Right atrium auricular region (tissue), 2 donors: ENCODE data around the gene NAA25. TPM values are rescaled to one million over a fixed set of nuclear protein-coding genes. Genes with fewer than 3 reads are reported as not detected.
A peak's percentile ranks its signal among the peaks of the same experiment; 100 is the strongest.

ENCODE experiments used
- DNase-seq: peaks from one replicate; pipeline ENCODE4 v3.0.0-alpha.2; 2019; ENCODE audit warnings: low spot score
- H3K27ac ChIP-seq, 2 donors: fragments of 200-600 bp; sonication (generic); 1 replicate in 1 of 2; 2 replicates in 1 of 2; pipeline ENCODE4 v1.5.1; 2016 to 2019
- H3K27me3 ChIP-seq, 2 donors: fragments of 200-600 bp; sonication (generic); one replicate each; pipeline versions ENCODE4 v1.5.1 to v1.6.0; 2017 to 2019
- H3K36me3 ChIP-seq: fragments of 200-600 bp; sonication (generic); one replicate; pipeline ENCODE4 v1.5.1; 2016
- H3K4me1 ChIP-seq, 2 donors: fragments of 200-600 bp; sonication (generic); one replicate each; pipeline versions ENCODE4 v1.5.1 to v1.6.0; 2017 to 2019
- H3K4me3 ChIP-seq, 2 donors: fragments of 200-600 bp; sonication (generic); 1 replicate in 1 of 2; 2 replicates in 1 of 2; pipeline ENCODE4 v1.5.1; 2017 to 2019; ENCODE audit warnings: mild to moderate bottlenecking in 1 of 2, moderate library complexity in 1 of 2
- H3K9me3 ChIP-seq, 2 donors: fragments of 200-600 bp; sonication (generic); one replicate each; pipeline ENCODE4 v1.5.1; 2019
- CTCF ChIP-seq, 2 donors: fragments of 200-600 bp; sonication (generic); IDR thresholded peaks; one replicate each; pipeline ENCODE4 v1.5.1; 2019; ENCODE audit warnings: antibody characterized with exemption in 2 of 2
- total RNA-seq, 2 donors: library from RNA; depleted of rRNA; stranded (reverse); fragments of >200 nt; gene quantifications; one replicate each; pipeline ENCODE4 v1.1.0, GENCODE V29; 2016

Gene NAA25
- total RNA-seq, 2 donors from 2014 or later: 8.8 to 11.2 TPM

- TF ChIP-seq CTCF (IDR thresholded peaks at IDR 0.05): no peak
- Histone ChIP-seq H3K36me3 (peaks cover 46% of the 10 kb centered on the region), H3K27me3 (no peaks in the 10 kb centered on the region), H3K9me3 (no peaks in the 10 kb centered on the region), H3K4me1 (peaks cover 0 to 4% of the 10 kb centered on the region in 2 donors), H3K27ac (no peak overlapping the region), H3K4me3 (no peak overlapping the region)
- no peak for DNase-seq
Observed at GRCh38 chr12:112091563-112091962, 17.0 kb downstream of the NAA25 start.

GRCh38 chr12:112087851-112088250 is 20.7 kb downstream of the NAA25 start:
- H3K4me1 ChIP-seq: peaks cover 0 to 6% of the 10 kb centered on the region in 2 donors
- no peak for DNase-seq
- TF ChIP-seq CTCF (IDR thresholded peaks at IDR 0.05): no peak
- H3K4me3 ChIP-seq: no peak overlapping the region
- H3K36me3 ChIP-seq: peaks cover 65% of the 10 kb centered on the region
- no peaks in the 10 kb centered on the region for H3K9me3 ChIP-seq
- H3K27me3 ChIP-seq: no peaks in the 10 kb centered on the region
- no peak overlapping the region for H3K27ac ChIP-seq

DNA sequence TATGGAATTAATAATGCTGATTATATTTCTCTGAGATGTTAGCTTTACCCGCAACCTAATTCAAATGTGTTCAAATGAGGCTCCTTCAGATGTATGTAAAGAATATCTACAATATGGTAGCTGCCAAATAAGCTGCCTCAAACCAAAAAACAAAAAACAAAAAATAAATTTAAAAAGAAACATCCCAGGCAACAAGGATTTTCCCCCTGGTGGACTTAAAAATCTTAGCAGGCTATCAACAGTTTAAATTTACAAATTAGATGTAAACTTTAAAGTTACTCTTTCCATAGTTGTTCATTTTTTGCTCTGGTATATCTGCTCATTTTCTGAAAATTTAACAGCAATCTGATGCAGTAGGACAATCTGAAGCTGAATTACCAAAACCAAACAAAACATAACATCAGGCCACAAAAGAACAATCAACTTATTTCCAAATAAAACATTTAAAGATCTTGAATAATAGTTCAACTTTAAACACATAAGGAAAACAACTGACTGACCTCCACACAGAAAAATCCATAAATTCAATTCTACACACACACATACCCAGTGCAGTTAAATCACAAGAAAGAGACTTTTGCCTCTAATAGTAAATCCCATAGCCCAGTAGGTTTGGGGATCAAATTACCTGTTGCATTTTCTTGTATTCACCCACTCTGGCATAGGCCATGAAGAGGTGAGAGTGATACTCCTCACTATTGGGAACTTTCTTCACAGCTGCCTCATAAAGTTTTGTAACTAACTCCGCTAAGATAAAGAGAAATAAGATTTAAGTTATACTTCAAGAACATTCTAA is 21.3 kb downstream of the NAA25 start:
- DNase-seq: no peak
- Histone ChIP-seq H3K4me1 (peaks cover 0 to 6% of the 10 kb centered on the region in 2 donors), H3K27ac (no peak overlapping the region), H3K4me3 (no peak overlapping the region), H3K36me3 (peaks cover 60% of the 10 kb centered on the region), H3K9me3 (no peaks in the 10 kb centered on the region), H3K27me3 (no peaks in the 10 kb centered on the region)
- no peak for TF ChIP-seq CTCF (IDR thresholded peaks at IDR 0.05)

GRCh38 chr12:112066566-112066965 is 42.0 kb downstream of the NAA25 start:
- Histone ChIP-seq H3K9me3 (no peaks in the 10 kb centered on the region), H3K27ac (peak overlapping the region in 1 of 2 donors; percentile 20), H3K4me1 (no peaks in the 10 kb centered on the region), H3K36me3 (peaks cover 86% of the 10 kb centered on the region), H3K27me3 (no peaks in the 10 kb centered on the region), H3K4me3 (no peak overlapping the region)
- no peak for DNase-seq
- no peak for TF ChIP-seq CTCF (IDR thresholded peaks at IDR 0.05)

DNA sequence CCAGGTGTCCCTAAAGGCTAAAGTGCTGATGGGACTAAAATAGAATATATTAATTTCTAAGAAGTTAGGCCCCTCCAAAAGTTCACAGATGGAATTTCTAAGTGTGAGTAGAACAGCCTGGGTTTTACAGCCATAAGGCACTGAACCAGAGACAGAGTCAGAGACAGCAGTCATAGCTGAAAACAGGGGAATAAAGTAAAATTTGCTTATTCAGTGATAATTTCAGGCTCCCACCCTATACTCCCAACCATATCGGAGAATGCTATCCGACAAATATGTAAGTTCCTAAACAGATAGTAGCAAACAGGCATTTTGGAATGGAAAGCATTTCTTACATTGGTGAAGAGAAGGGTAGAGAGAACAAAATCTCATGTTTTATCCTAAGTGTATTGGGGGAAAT is 45.3 kb downstream of the NAA25 start:
- H3K4me3 ChIP-seq: no peak overlapping the region
- H3K9me3 ChIP-seq: no peaks in the 10 kb centered on the region
- no peak overlapping the region for H3K27ac ChIP-seq
- H3K36me3 ChIP-seq: peaks cover 82% of the 10 kb centered on the region
- no peaks in the 10 kb centered on the region for H3K4me1 ChIP-seq
- no peaks in the 10 kb centered on the region for H3K27me3 ChIP-seq
- TF ChIP-seq CTCF (IDR thresholded peaks at IDR 0.05): no peak
- DNase-seq: no peak

GRCh38 chr12:112061137-112061536 is 47.4 kb downstream of the NAA25 start:
- Histone ChIP-seq H3K4me1 (no peaks in the 10 kb centered on the region), H3K36me3 (peaks cover 81% of the 10 kb centered on the region)
- TF ChIP-seq CTCF (IDR thresholded peaks at IDR 0.05): no peak

More at GRCh38 chr12:112061137-112061536, 47.4 kb downstream of the NAA25 start:
- Histone ChIP-seq H3K27me3 (no peaks in the 10 kb centered on the region), H3K9me3 (no peaks in the 10 kb centered on the region), H3K27ac (no peak overlapping the region), H3K4me3 (no peak overlapping the region)
- no peak for DNase-seq
